HL-60 (cell line): ENCODE data around the gene BRF1.

Source experiments
- CTCF ChIP-seq: IDR thresholded peaks from one replicate; pipeline ENCODE4 v1.5.1; 2011; ENCODE audit warnings: low read length, control low read depth, inconsistent platforms; ENCODE audit not compliant: insufficient read depth
- GABPA ChIP-seq: IDR thresholded peaks from 2 replicates; pipeline ENCODE4 v1.6.1; 2012; ENCODE audit warnings: low read depth
- POLR2AphosphoS5 ChIP-seq: IDR thresholded peaks from 2 replicates; pipeline ENCODE4 v1.6.1; 2012; ENCODE audit warnings: low read depth
- REST ChIP-seq: IDR thresholded peaks from 2 replicates; pipeline ENCODE4 v1.6.1; 2012; ENCODE audit warnings: low read depth; ENCODE audit not compliant: insufficient replicate concordance
- SPI1 ChIP-seq: IDR thresholded peaks from 2 replicates; pipeline ENCODE4 v1.6.1; 2012; ENCODE audit warnings: low read depth, mild to moderate bottlenecking, borderline replicate concordance

GRCh38 chr14:105304565-105304964 lies 3.8 kb upstream of the BRF1 start:
- TF ChIP-seq CTCF (no peak), SPI1 (no peak), GABPA (no peak), REST (no peak), POLR2AphosphoS5 (no peak)
